A549 (cell line): ENCODE data around the gene FBXO10. TPM values are rescaled to one million over a fixed set of nuclear protein-coding genes. Genes with fewer than 3 reads are reported as not detected.

Source experiments
- ATAC-seq, 2 experiments: fragments of 200-7000 bp in 1 of 2; fragments of >200 bp in 1 of 2; cut with Nextera tagmentation in 1 of 2; cut with Tn5 transposase in 1 of 2; 3 replicates each; pipeline versions ENCODE4 v1.8.0 to v1.9.1; 2018 to 2020; ENCODE audit warnings: mild to moderate bottlenecking in 1 of 2, moderate library complexity in 1 of 2
- CTCF ChIA-PET: fragments of 300-600 bp; sonication (Branson Sonifier 250); formaldehyde crosslinking; extraction: SDS; loops from one replicate; lab custom pipeline; 2021; ENCODE audit warnings: antibody characterized with exemption, inconsistent platforms; lab: Yijun Ruan, JAX
- POLR2A ChIA-PET: fragments of 350-600 bp; formaldehyde crosslinking; extraction: SDS; loops from one replicate; lab custom pipeline; 2021; ENCODE audit warnings: antibody characterized with exemption, inconsistent platforms; lab: Yijun Ruan, JAX
- DNase-seq, 2 experiments: peaks; one replicate each; pipeline versions ENCODE4 v3.0.0 to v3.0.0-alpha.2; 2011 to 2016; ENCODE audit warnings: low read depth in 1 of 2, low spot score in 1 of 2
- FAIRE-seq: peaks from 2 replicates; lab custom pipeline; 2011; peaks lifted over from hg19 to GRCh38; lab: Jason Lieb, UNC
- H3K27ac ChIP-seq, 2 experiments: fragments of >200 bp; sonication (Bioruptor Twin); formaldehyde crosslinking; 3 replicates each; pipeline ENCODE4 v1.5.1; 2016 to 2017
- H3K4me1 ChIP-seq: fragments of >200 bp; sonication (Bioruptor Twin); formaldehyde crosslinking; 3 replicates; pipeline ENCODE4 v1.6.1; 2016
- H3K4me2 ChIP-seq: fragments of >200 bp; sonication (Bioruptor Twin); formaldehyde crosslinking; 3 replicates; pipeline ENCODE4 v1.6.1; 2016
- H3K4me3 ChIP-seq: fragments of >200 bp; sonication (Bioruptor Twin); formaldehyde crosslinking; 3 replicates; pipeline ENCODE4 v1.5.1; 2016
- H3K9me3 ChIP-seq: fragments of >200 bp; sonication (Bioruptor Twin); formaldehyde crosslinking; 3 replicates; pipeline ENCODE4 v1.6.1; 2016
- ATOH8 ChIP-seq: fragments of 250-450 bp; sonication (Bioruptor Pico); IDR thresholded peaks from 2 replicates; pipeline ENCODE4 v1.5.0; 2020; ENCODE audit warnings: low read depth, mild to moderate bottlenecking, moderate library complexity
- BHLHE40 ChIP-seq: IDR thresholded peaks from 2 replicates; pipeline ENCODE4 v1.6.1; 2012; ENCODE audit warnings: low read depth, low read length, inconsistent platforms
- CBX8 ChIP-seq: fragments of 200-600 bp; sonication (generic); IDR thresholded peaks from 2 replicates; pipeline ENCODE4 v1.6.1; 2016
- CHD4 ChIP-seq: fragments of 200-600 bp; sonication (generic); IDR thresholded peaks from 2 replicates; pipeline ENCODE4 v1.6.1; 2016; ENCODE audit warnings: antibody characterized with exemption, mild to moderate bottlenecking, borderline replicate concordance
- CTCF ChIP-seq: fragments of >200 bp; sonication (Bioruptor Twin); formaldehyde crosslinking; IDR thresholded peaks from 3 replicates; pipeline ENCODE4 v1.5.1; 2016
- E2F6 ChIP-seq: IDR thresholded peaks from 2 replicates; pipeline ENCODE4 v1.6.1; 2012; ENCODE audit warnings: low read depth, borderline replicate concordance
- ELK1 ChIP-seq: fragments of 150-350 bp; IDR thresholded peaks from 2 replicates; pipeline ENCODE4 v1.6.1; 2014; ENCODE audit warnings: low read depth, mild to moderate bottlenecking, low read length
- EP300 ChIP-seq, 2 experiments: fragments of >200 bp; sonication (Bioruptor Twin); formaldehyde crosslinking; IDR thresholded peaks; 2 replicates in 1 of 2; 3 replicates in 1 of 2; pipeline ENCODE4 v1.6.1; 2016 to 2017
- GATA3 ChIP-seq: IDR thresholded peaks from 2 replicates; pipeline ENCODE4 v1.6.1; 2012; ENCODE audit warnings: borderline replicate concordance
- HOXA7 ChIP-seq: fragments of 250-450 bp; sonication (Bioruptor Pico); IDR thresholded peaks from 2 replicates; pipeline ENCODE4 v1.5.0; 2020; ENCODE audit warnings: mild to moderate bottlenecking, moderate library complexity
- KDM1A ChIP-seq: fragments of 200-600 bp; sonication (generic); IDR thresholded peaks from 2 replicates; pipeline ENCODE4 v1.6.1; 2016; ENCODE audit warnings: low read depth, mild to moderate bottlenecking
- MAX ChIP-seq: IDR thresholded peaks from 2 replicates; pipeline ENCODE4 v1.6.1; 2012
- MAZ ChIP-seq: fragments of 150-350 bp; IDR thresholded peaks from 2 replicates; pipeline ENCODE4 v1.6.1; 2014; ENCODE audit warnings: antibody characterized with exemption, low read depth, low read length, borderline replicate concordance
- PBX3 ChIP-seq: IDR thresholded peaks from 2 replicates; pipeline ENCODE4 v1.6.1; 2012
- POLR2A ChIP-seq: IDR thresholded peaks from 2 replicates; pipeline ENCODE4 v1.6.1; 2012; ENCODE audit warnings: mild to moderate bottlenecking, low read length
- RAD21 ChIP-seq, 2 experiments: fragments of >200 bp in 1 of 2; sonication (Bioruptor Twin) in 1 of 2; formaldehyde crosslinking in 1 of 2; IDR thresholded peaks in 1 of 2; conservative IDR thresholded peaks in 1 of 2; 2 replicates in 1 of 2; 3 replicates in 1 of 2; pipeline ENCODE4 v1.6.1; 2012 to 2018; ENCODE audit warnings: inconsistent platforms in 1 of 2
- RARB ChIP-seq: fragments of 250-450 bp; sonication (Bioruptor Pico); IDR thresholded peaks from 2 replicates; pipeline ENCODE4 v1.8.0; 2021; ENCODE audit warnings: mild to moderate bottlenecking, moderate library complexity
- RCOR1 ChIP-seq: fragments of 150-350 bp; IDR thresholded peaks from 2 replicates; pipeline ENCODE4 v1.6.1; 2014; ENCODE audit warnings: antibody characterized with exemption, low read length, low read depth
- RNF2 ChIP-seq: fragments of 200-600 bp; sonication (generic); IDR thresholded peaks from 2 replicates; pipeline ENCODE4 v1.6.1; 2016; ENCODE audit warnings: low read depth, mild to moderate bottlenecking, antibody characterized with exemption, moderate library complexity, borderline replicate concordance
- SREBF2 ChIP-seq: fragments of 450-650 bp; IDR thresholded peaks from 2 replicates; pipeline ENCODE4 v1.6.1; 2014; ENCODE audit warnings: mild to moderate bottlenecking, moderate library complexity
- USF2 ChIP-seq: fragments of 450-650 bp; IDR thresholded peaks from 2 replicates; pipeline ENCODE4 v1.6.1; 2014; ENCODE audit warnings: antibody characterized with exemption
- ZFP36 ChIP-seq: fragments of 450-650 bp; IDR thresholded peaks from 2 replicates; pipeline ENCODE4 v1.6.1; 2014; ENCODE audit warnings: borderline replicate concordance; ENCODE audit not compliant: partially characterized antibody
- WGBS: methylation state at CpG from one replicate; pipeline ENCODE4 v1.1.6; 2017; ENCODE audit errors: missing lambda C conversion rate; 5-methylcytosine and 5-hydroxymethylcytosine counted together
- polyA plus RNA-seq, 4 experiments: library from polyadenylated mRNA; depleted of rRNA in 3 of 4; stranded (reverse); fragments of >200 nt; fragmentation: RNase III in 1 of 4; extraction: RNeasy Plus Mini Kit Qiagen cat#74134 plus additional on column Dnase treatment in 1 of 4; gene quantifications; 2 replicates in 3 of 4; 3 replicates in 1 of 4; pipeline ENCODE4 v1.2.3, GENCODE V29; 2011 to 2017

FBXO10 gene
- polyA plus RNA-seq, 2 of the 4 experiments (the other 2 are of a cell fraction), result 5.0 to 5.3 TPM

GRCh38 chr9:37491939-37492338, 84.2 kb downstream of the FBXO10 start:
- POLR2A ChIA-PET, result interaction anchor here (0.6 kb wide), 1 partner anchor 346 kb away, joined by 3 read pairs; no protein-coding TSS in a partner anchor
- 97% methylated on average over 1 of the region's 1 CpG for WGBS
- no peak for ATAC-seq

GRCh38 chr9:37486616-37487548, 89.3 kb downstream of the FBXO10 start:
- TF ChIP-seq RNF2 (no peak), PBX3 (no peak), MAX (no peak), EP300 (IDR thresholded peaks at IDR 0.05) (no peak), KDM1A (no peak), E2F6 (no peak), HOXA7 (CRISPR knock-in tag) (no peak)
- TF ChIP-seq, all 56 proteins: peak for 0
- peak; percentile 7 to 16; a peak in 3 of 6 replicates for ATAC-seq
- Histone ChIP-seq H3K27ac (peak overlapping the region; percentile 88 to 92), H3K9me3 (no peaks in the 10 kb centered on the region), H3K4me1 (peaks cover 21% of the 10 kb centered on the region), H3K4me3 (peak overlapping the region; percentile 88), H3K4me2 (peak overlapping the region; percentile 98)
- 28% methylated on average over 7 of the region's 7 CpGs for WGBS
- ChIA-PET CTCF (interaction anchor here (1.0 to 1.8 kb wide), 4 partner anchors 21 to 426 kb away, joined by 3 to 5 read pairs (median 4); no protein-coding TSS in a partner anchor), POLR2A (interaction anchor here (1.1 to 1.2 kb wide), 2 partner anchors 22 to 105 kb away, joined by 3 to 5 read pairs; partner anchors contain the start of gene ZBTB5)
- DNase-seq, result no peak
- no peak for FAIRE-seq

More at GRCh38 chr9:37491939-37492338, 84.2 kb downstream of the FBXO10 start:
- Histone ChIP-seq H3K4me1 (peaks cover 9% of the 10 kb centered on the region), H3K4me3 (no peak overlapping the region), H3K9me3 (no peaks in the 10 kb centered on the region), H3K27ac (no peak overlapping the region), H3K4me2 (no peak overlapping the region)
- CTCF ChIA-PET, result interaction anchor here (0.5 kb wide), 1 partner anchor 193 kb away, joined by 3 read pairs; no protein-coding TSS in a partner anchor
- FAIRE-seq (no peak), DNase-seq (no peak)
- TF ChIP-seq HOXA7 (CRISPR knock-in tag) (no peak), RNF2 (no peak), CHD4 (no peak), USF2 (no peak), CTCF (no peak), RAD21 (conservative IDR thresholded peaks at IDR 0.05 in 1 of 2, IDR thresholded peaks at IDR 0.05 in 1 of 2) (no peak), POLR2A (no peak)

- H3K27ac ChIP-seq, result peak overlapping the region; percentile 88 to 92
- CTCF ChIA-PET, result interaction anchor here (1.2 to 1.8 kb wide), 2 partner anchors 23 to 70 kb away, joined by 4 to 5 read pairs; no protein-coding TSS in a partner anchor
- H3K4me3 ChIP-seq, result peak overlapping the region; percentile 88
- DNase-seq (no peak), ATAC-seq (no peak), FAIRE-seq (no peak)
- 2% methylated on average over 7 of the region's 7 CpGs for WGBS
- H3K9me3 ChIP-seq, result no peaks in the 10 kb centered on the region
- H3K4me1 ChIP-seq, result peaks cover 24% of the 10 kb centered on the region
- H3K4me2 ChIP-seq, result peak overlapping the region; percentile 98
- POLR2A ChIA-PET, result interaction anchor here (1.2 kb wide), 2 partner anchors 20 to 21 kb away, joined by 5 to 7 read pairs; partner anchors contain the start of gene ZBTB5
- no peak for TF ChIP-seq CBX8
- TF ChIP-seq HOXA7 (CRISPR knock-in tag), result no peak
- TF ChIP-seq MAZ, result no peak
- TF ChIP-seq RCOR1, result no peak
- no peak for TF ChIP-seq ZFP36
- TF ChIP-seq CHD4, result no peak
- TF ChIP-seq RARB (CRISPR knock-in tag), result no peak
- TF ChIP-seq BHLHE40, result no peak
- no peak for TF ChIP-seq E2F6
- no peak for TF ChIP-seq SREBF2
- TF ChIP-seq ELK1, result no peak
- TF ChIP-seq KDM1A, result no peak
- TF ChIP-seq ATOH8 (CRISPR knock-in tag), result no peak
- TF ChIP-seq GATA3, result no peak
- TF ChIP-seq RNF2, result no peak
Observed at GRCh38 chr9:37486256-37486615, 89.9 kb downstream of the FBXO10 start.
